ENCODE data around the gene KCNK5. TPM values are rescaled to one million over a fixed set of nuclear protein-coding genes. Genes with fewer than 3 reads are reported as not detected.

KCNK5 gene
- total and polyA plus RNA-seq, 7 donors: 3.0 to 26.9 (median 7.5) TPM

GRCh38 chr6:39206250-39206721, 23.0 kb downstream of the KCNK5 start:
- H3K9me3 ChIP-seq: no peaks in the 10 kb centered on the region
- DNase-seq: no peak
- no peak overlapping the region for H3K27ac ChIP-seq
- H3K4me3 ChIP-seq: no peak overlapping the region
- H3K36me3 ChIP-seq: no peaks in the 10 kb centered on the region
- H3K4me1 ChIP-seq: no peaks in the 10 kb centered on the region
- TF ChIP-seq CTCF (IDR thresholded peaks at IDR 0.05) (no peak), EP300 (IDR thresholded peaks at IDR 0.05) (no peak), POLR2A (IDR thresholded peaks at IDR 0.05) (no peak), POLR2AphosphoS5 (IDR thresholded peaks at IDR 0.05) (no peak)
- WGBS, 2 donors: 80 to 82% methylated on average over 10 of the region's 10 CpGs
- no peaks in the 10 kb centered on the region for H3K27me3 ChIP-seq
- intact Hi-C loops (cut with DNase I): no loop called here

GRCh38 chr6:39204646-39205244, 24.5 kb downstream of the KCNK5 start:
- WGBS, 2 donors: 63 to 83% methylated on average over 8 of the region's 8 CpGs
- no peak for TF ChIP-seq POLR2AphosphoS5 (IDR thresholded peaks at IDR 0.05)
- no peak for TF ChIP-seq POLR2A (IDR thresholded peaks at IDR 0.05)
- TF ChIP-seq CTCF (IDR thresholded peaks at IDR 0.05): no peak
- no peak for TF ChIP-seq EP300 (IDR thresholded peaks at IDR 0.05)
- Histone ChIP-seq H3K27me3 (no peaks in the 10 kb centered on the region), H3K9me3 (no peaks in the 10 kb centered on the region), H3K36me3 (no peaks in the 10 kb centered on the region), H3K4me1 (no peaks in the 10 kb centered on the region), H3K4me3 (no peak overlapping the region), H3K27ac (no peak overlapping the region)
- intact Hi-C loops (cut with DNase I): no loop called here
- no peak for DNase-seq

GRCh38 chr6:39204160-39204495, 25.1 kb downstream of the KCNK5 start:
- no peaks in the 10 kb centered on the region for H3K9me3 ChIP-seq
- no peaks in the 10 kb centered on the region for H3K36me3 ChIP-seq
- no peak for TF ChIP-seq POLR2AphosphoS5 (IDR thresholded peaks at IDR 0.05)
- no peak for TF ChIP-seq CTCF (IDR thresholded peaks at IDR 0.05)
- TF ChIP-seq POLR2A (IDR thresholded peaks at IDR 0.05): no peak
- no peak for TF ChIP-seq EP300 (IDR thresholded peaks at IDR 0.05)
- no peaks in the 10 kb centered on the region for H3K27me3 ChIP-seq
- WGBS, 2 donors: 17 to 62% methylated on average over 4 of the region's 4 CpGs
- no peak overlapping the region for H3K4me3 ChIP-seq
- intact Hi-C loops (cut with DNase I): no loop called here
- no peak for DNase-seq
- no peaks in the 10 kb centered on the region for H3K4me1 ChIP-seq
- H3K27ac ChIP-seq: no peak overlapping the region

- no peaks in the 10 kb centered on the region for H3K4me1 ChIP-seq
- H3K4me3 ChIP-seq: no peak overlapping the region
- 24 to 68% methylated on average over 12 of the region's 12 CpGs for WGBS, 2 donors
- no peaks in the 10 kb centered on the region for H3K9me3 ChIP-seq
- TF ChIP-seq POLR2AphosphoS5 (IDR thresholded peaks at IDR 0.05): no peak
- TF ChIP-seq EP300 (IDR thresholded peaks at IDR 0.05): no peak
- TF ChIP-seq CTCF (IDR thresholded peaks at IDR 0.05): no peak
- no peak for TF ChIP-seq POLR2A (IDR thresholded peaks at IDR 0.05)
- no peaks in the 10 kb centered on the region for H3K36me3 ChIP-seq
- intact Hi-C loops (cut with DNase I): no loop called here
- H3K27me3 ChIP-seq: no peaks in the 10 kb centered on the region
- no peak for DNase-seq
- no peak overlapping the region for H3K27ac ChIP-seq
Measured at GRCh38 chr6:39203436-39204159, 25.7 kb downstream of the KCNK5 start.
